Esophagus muscularis mucosa (tissue), 4 donors: ENCODE data around the gene CHST9.

ENCODE experiments used
- EP300 ChIP-seq: sonication (generic); formaldehyde crosslinking; IDR thresholded peaks from one replicate; pipeline ENCODE4 v1.6.1; 2017; ENCODE audit warnings: antibody characterized with exemption
- POLR2A ChIP-seq: fragments of 450-650 bp; IDR thresholded peaks from one replicate; pipeline ENCODE4 v1.6.1; 2017; ENCODE audit warnings: antibody characterized with exemption, moderate library complexity, mild to moderate bottlenecking, low read depth
- POLR2AphosphoS5 ChIP-seq, 2 donors: sonication (generic); formaldehyde crosslinking; IDR thresholded peaks; one replicate each; pipeline ENCODE4 v1.6.1; 2017; ENCODE audit warnings: antibody characterized with exemption in 2 of 2
- TF ChIP-seq, protein P1 (sequence below), 3 experiments: fragments of 200-600 bp in 2 of 3; fragments of 450-650 bp in 1 of 3; sonication (generic) in 2 of 3; IDR thresholded peaks; one replicate each; pipeline ENCODE4 v1.5.1; 2017 to 2019; ENCODE audit warnings: antibody characterized with exemption in 3 of 3, mild to moderate bottlenecking in 2 of 3, moderate library complexity in 1 of 3

DNA sequence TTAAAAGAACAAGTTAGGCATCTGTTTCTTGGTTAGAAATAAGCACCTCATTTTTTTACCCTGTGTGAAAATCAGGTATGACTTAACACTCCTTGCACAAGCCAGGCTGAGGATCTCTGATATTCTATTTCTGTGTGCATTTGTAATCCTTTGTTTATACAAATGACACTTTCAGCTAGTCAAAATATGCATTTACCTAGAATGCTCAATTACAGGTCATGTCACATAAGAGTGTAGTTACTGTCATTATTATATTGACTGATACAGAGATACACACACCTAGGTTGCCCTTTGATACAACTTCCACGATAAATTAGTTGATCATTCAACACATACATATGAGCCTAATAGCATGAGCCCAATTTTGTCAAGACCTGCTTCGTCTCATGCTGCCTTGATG lies 144.3 kb downstream of the CHST9 start:
- TF ChIP-seq, protein P1, sequence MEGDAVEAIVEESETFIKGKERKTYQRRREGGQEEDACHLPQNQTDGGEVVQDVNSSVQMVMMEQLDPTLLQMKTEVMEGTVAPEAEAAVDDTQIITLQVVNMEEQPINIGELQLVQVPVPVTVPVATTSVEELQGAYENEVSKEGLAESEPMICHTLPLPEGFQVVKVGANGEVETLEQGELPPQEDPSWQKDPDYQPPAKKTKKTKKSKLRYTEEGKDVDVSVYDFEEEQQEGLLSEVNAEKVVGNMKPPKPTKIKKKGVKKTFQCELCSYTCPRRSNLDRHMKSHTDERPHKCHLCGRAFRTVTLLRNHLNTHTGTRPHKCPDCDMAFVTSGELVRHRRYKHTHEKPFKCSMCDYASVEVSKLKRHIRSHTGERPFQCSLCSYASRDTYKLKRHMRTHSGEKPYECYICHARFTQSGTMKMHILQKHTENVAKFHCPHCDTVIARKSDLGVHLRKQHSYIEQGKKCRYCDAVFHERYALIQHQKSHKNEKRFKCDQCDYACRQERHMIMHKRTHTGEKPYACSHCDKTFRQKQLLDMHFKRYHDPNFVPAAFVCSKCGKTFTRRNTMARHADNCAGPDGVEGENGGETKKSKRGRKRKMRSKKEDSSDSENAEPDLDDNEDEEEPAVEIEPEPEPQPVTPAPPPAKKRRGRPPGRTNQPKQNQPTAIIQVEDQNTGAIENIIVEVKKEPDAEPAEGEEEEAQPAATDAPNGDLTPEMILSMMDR (IDR thresholded peaks at IDR 0.05) = no peak
- no peak for TF ChIP-seq POLR2A
- no peak for TF ChIP-seq EP300
- no peak for TF ChIP-seq POLR2AphosphoS5 (IDR thresholded peaks at IDR 0.05)
